D721Med (cell line): ENCODE results near the gene CCL18.

Experiments used
- DNase-seq: peaks from one replicate; pipeline ENCODE4 v3.0.0; 2011; ENCODE audit warnings: low spot score; ENCODE audit not compliant: insufficient read length
- FAIRE-seq: peaks from 2 replicates; lab custom pipeline; 2011; peaks lifted over from hg19 to GRCh38; lab: Jason Lieb, UNC
- TF ChIP-seq, protein P1 (sequence below): IDR thresholded peaks from 2 replicates; pipeline ENCODE4 v1.5.1; 2012; ENCODE audit warnings: mild to moderate bottlenecking, control low read depth; ENCODE audit not compliant: insufficient read depth; ENCODE audit errors: missing control alignments

CCL18 gene

DNA sequence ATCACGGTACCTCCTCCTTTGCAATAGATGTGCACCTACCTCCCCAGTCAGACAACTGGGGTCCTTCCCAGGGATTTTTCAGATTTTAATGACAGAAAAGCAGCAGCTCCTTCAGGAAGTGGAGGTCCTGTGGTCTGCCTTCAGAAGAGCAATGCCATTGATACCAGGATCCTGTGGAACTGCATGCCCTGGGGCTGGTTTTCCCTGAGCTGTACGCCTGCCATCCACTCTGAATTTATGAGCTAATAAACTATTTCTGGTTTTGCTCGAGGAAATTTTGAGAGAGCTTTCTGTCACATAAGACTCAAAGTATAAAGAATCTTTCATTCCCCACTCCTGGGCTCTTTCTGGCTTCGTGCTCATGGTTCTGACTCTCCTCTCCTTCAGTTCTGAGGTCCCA lies 36.3 kb upstream of the CCL18 start:
- TF ChIP-seq, protein P1, sequence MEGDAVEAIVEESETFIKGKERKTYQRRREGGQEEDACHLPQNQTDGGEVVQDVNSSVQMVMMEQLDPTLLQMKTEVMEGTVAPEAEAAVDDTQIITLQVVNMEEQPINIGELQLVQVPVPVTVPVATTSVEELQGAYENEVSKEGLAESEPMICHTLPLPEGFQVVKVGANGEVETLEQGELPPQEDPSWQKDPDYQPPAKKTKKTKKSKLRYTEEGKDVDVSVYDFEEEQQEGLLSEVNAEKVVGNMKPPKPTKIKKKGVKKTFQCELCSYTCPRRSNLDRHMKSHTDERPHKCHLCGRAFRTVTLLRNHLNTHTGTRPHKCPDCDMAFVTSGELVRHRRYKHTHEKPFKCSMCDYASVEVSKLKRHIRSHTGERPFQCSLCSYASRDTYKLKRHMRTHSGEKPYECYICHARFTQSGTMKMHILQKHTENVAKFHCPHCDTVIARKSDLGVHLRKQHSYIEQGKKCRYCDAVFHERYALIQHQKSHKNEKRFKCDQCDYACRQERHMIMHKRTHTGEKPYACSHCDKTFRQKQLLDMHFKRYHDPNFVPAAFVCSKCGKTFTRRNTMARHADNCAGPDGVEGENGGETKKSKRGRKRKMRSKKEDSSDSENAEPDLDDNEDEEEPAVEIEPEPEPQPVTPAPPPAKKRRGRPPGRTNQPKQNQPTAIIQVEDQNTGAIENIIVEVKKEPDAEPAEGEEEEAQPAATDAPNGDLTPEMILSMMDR, result no peak
- FAIRE-seq (no peak), DNase-seq (no peak)

DNA sequence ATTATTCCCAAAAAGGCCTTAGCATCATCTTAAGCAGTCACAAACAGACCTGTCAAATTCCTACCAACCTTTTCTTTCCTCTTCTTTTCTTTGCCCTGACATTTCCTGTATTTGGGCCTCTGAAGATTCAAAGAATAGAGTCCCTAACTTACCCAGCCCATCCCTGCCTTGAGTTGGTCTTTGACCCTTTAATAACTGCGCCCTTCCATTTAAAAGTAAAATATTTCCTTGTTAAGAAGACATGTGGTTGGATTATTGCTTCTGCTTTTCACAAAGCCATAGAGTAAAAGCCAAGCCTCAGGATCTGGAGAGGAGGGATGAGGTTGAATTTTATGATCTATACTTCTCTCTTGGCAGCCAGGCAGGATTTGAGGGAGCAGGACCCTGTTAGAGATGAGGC lies 33.1 kb upstream of the CCL18 start:
- FAIRE-seq (no peak), DNase-seq (no peak)

DNA sequence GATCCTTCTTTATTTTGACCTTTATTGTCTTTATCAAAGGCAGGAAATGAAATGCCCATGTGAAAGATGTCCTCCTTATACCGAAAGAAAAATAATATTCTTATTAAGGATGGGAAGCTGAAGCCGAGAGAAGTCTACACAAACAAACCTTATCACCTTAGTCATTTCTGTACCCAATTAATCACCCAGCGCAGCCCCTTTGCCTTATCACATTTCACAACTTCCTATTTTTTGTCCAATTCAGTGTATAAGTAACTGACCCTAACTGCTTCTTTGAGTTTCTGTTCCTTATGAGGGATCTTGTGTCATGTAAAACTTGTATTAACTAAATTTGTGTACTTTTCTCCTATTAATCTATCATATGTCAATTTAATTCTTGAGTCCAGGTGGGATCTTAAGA lies 29.9 kb upstream of the CCL18 start:
- no peak for FAIRE-seq

More for the DNA sequence above, 33.1 kb upstream of the CCL18 start:
- TF ChIP-seq, protein P1, result no peak

DNA sequence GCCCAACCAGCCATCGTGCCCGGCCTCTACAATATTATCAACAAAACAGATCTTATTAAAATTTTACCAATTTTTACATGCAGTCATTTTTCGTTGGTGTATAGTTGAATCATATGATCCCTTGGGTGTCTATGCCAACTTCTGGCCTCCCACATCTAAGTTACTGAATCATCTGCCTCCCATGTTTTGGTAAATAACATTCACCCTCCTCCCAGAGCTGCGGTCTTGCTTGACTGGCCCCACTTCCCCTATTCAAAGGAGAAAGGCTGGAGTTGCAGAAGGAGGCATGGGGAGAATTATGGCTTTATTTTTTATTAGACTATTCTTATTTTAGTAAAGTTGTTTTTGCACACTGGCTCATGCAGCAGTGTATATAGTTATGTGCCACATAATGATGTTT lies 27.8 kb upstream of the CCL18 start:
- DNase-seq (no peak), FAIRE-seq (no peak)
- TF ChIP-seq, protein P1, result no peak

More for the DNA sequence above, 29.9 kb upstream of the CCL18 start:
- DNase-seq, result no peak
- TF ChIP-seq, protein P1, result no peak

DNA sequence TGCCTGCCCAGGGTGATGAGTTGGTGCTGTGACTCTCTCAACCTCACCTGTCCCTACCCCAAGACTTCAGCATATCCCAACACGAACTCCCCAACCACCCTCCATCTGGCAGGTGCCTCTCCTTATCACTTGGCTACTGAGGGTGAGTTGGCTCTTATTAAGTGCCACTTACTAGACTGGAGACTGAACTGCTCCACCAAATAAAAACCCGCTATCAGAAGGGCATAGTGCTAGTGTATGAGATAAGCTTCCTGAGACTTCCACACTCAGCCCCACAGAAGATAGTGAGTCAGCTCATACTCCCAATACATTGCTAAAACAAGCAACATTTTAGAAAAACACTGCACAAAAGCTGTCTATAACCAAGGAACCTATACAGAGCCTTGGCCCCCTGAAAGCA lies 16.0 kb upstream of the CCL18 start:
- no peak for FAIRE-seq
- TF ChIP-seq, protein P1, result no peak
- no peak for DNase-seq

DNA sequence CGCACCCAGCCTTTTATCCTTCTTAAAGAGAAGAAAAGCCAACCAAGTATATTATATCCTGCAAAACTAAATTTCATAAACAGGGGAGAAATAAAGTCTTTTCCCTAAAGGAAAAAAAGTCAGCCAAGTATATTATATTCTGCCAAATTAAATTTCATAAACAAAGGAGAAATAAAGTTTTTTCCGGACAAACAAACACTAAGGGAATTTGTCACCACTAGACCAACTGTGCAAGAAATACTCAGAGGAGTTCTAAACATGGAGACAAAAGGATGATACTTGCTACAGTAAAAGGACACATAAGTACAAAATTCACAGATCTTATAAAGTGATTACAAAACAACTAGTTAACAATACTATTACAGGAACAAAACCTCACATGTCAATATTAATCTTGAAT lies 14.4 kb upstream of the CCL18 start:
- TF ChIP-seq, protein P1, result no peak
- no peak for FAIRE-seq

DNA sequence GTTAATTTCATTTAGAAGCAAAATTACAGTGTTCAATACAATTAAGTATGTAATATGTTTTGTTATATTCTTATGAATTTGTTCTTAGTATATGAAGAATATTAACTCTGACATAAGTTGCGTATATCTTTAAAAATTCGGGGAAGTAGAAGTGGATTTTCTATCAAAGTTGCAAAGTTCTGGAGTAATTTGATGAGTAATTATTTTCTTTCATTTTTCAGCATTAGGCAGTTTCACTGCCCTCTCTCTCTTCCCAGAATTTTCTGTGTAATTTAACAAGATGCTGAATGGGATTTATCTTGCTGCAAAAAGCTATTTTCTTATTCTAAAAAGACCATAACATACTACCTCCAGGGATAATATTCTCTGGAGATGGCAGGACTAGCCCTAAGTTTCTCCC lies 8.9 kb upstream of the CCL18 start:
- TF ChIP-seq, protein P1, result no peak
- no peak for DNase-seq
- FAIRE-seq, result no peak

More for the DNA sequence above, 14.4 kb upstream of the CCL18 start:
- no peak for DNase-seq
